Endothelial cell of umbilical vein (primary cell): Measurements from ENCODE around the gene GABARAPL2. TPM values are rescaled to one million over a fixed set of nuclear protein-coding genes. Genes with fewer than 3 reads are reported as not detected.

Source experiments
- BruUV-seq: library from RNA; stranded (reverse); fragments of 400-500 nt; replicated peaks from 2 replicates; lab custom pipeline; 2021; lab: Mats Ljungman, UMichigan
- CTCF ChIA-PET: fragments of 300-600, 350-600 bp; sonication (Branson Sonifier 250); formaldehyde crosslinking; loops from one replicate; lab custom pipeline; 2021; ENCODE audit warnings: antibody characterized with exemption, inconsistent platforms; lab: Charles Lee
- POLR2A ChIA-PET: fragments of 300-600, 350-600 bp; sonication (Branson Sonifier 250); formaldehyde crosslinking; loops from one replicate; lab custom pipeline; 2021; ENCODE audit warnings: antibody characterized with exemption, inconsistent platforms; lab: Charles Lee
- DNase-seq: peaks from one replicate; pipeline ENCODE4 v3.0.0-alpha.2; 2011; ENCODE audit warnings: low read depth, low spot score
- FAIRE-seq: peaks from 2 replicates; lab custom pipeline; 2011; peaks lifted over from hg19 to GRCh38; lab: Jason Lieb, UNC
- H2AFZ ChIP-seq: 2 replicates; pipeline ENCODE4 v1.6.0; 2012; ENCODE audit warnings: low read depth, low read length, control low read depth, inconsistent platforms
- H3K27ac ChIP-seq: 2 replicates; pipeline ENCODE4 v1.5.1; 2011; ENCODE audit warnings: low read depth, mild to moderate bottlenecking, control low read depth, low read length, moderate library complexity; ENCODE audit not compliant: insufficient read depth
- H3K27me3 ChIP-seq, 2 experiments: 2 replicates each; pipeline versions ENCODE4 v1.6.0 to v1.6.1; 2011; ENCODE audit warnings: low read length in 2 of 2, mixed read lengths in 1 of 2; ENCODE audit not compliant: control insufficient read depth in 2 of 2, insufficient read depth in 2 of 2
- H3K36me3 ChIP-seq, 2 experiments: 2 replicates in 1 of 2; 3 replicates in 1 of 2; pipeline ENCODE4 v1.5.1; 2011; ENCODE audit warnings: low read length in 2 of 2, mild to moderate bottlenecking in 1 of 2, moderate library complexity in 1 of 2; ENCODE audit not compliant: control insufficient read depth in 2 of 2, insufficient read depth in 2 of 2; ENCODE audit errors: extremely low read depth in 1 of 2
- H3K4me1 ChIP-seq: 3 replicates; pipeline ENCODE4 v1.5.1; 2011; ENCODE audit warnings: mild to moderate bottlenecking, low read length; ENCODE audit not compliant: control insufficient read depth, insufficient read depth; ENCODE audit errors: extremely low read depth
- H3K4me2 ChIP-seq: 2 replicates; pipeline ENCODE4 v1.6.1; 2011; ENCODE audit warnings: low read length, control low read depth, mixed read lengths; ENCODE audit not compliant: insufficient read depth
- H3K4me3 ChIP-seq, 3 experiments: fragments of 200-600 bp in 1 of 3; sonication (generic), shearing (Covaris generic) in 1 of 3; replicated peaks in 1 of 3; 2 replicates each; pipeline ENCODE4 v1.5.1; 2011 to 2016; ENCODE audit warnings: control low read depth in 3 of 3, low read length in 3 of 3, mild to moderate bottlenecking in 2 of 3, inconsistent platforms in 1 of 3, low read depth in 1 of 3, moderate library complexity in 1 of 3; ENCODE audit not compliant: insufficient read depth in 1 of 3
- H3K79me2 ChIP-seq: 2 replicates; pipeline ENCODE4 v1.6.0; 2012; ENCODE audit warnings: low read length, inconsistent platforms; ENCODE audit not compliant: control insufficient read depth, insufficient read depth
- H3K9ac ChIP-seq: replicated peaks from 2 replicates; pipeline ENCODE3; 2011; ENCODE audit warnings: low read length, control low read depth; ENCODE audit not compliant: insufficient read depth; ENCODE audit errors: extremely low read depth
- H3K9me1 ChIP-seq: replicated peaks from 3 replicates; pipeline ENCODE4 v1.6.0; 2011; ENCODE audit warnings: mild to moderate bottlenecking, low read length; ENCODE audit not compliant: control insufficient read depth, insufficient read depth; ENCODE audit errors: extremely low read depth
- H3K9me3 ChIP-seq: replicated peaks from 2 replicates; pipeline ENCODE4 v1.5.1; 2012; ENCODE audit warnings: low read length, inconsistent platforms; ENCODE audit not compliant: control insufficient read depth, insufficient read depth
- H4K20me1 ChIP-seq: replicated peaks from 2 replicates; pipeline ENCODE3; 2011; ENCODE audit warnings: mild to moderate bottlenecking, low read length; ENCODE audit not compliant: control insufficient read depth, insufficient read depth; ENCODE audit errors: extremely low read depth
- EZH2 ChIP-seq: IDR thresholded peaks from 2 replicates; pipeline ENCODE4 v1.6.1; 2012; ENCODE audit warnings: borderline replicate concordance, low read depth, mild to moderate bottlenecking, moderate library complexity, low read length, inconsistent platforms; ENCODE audit not compliant: severe bottlenecking
- FOS ChIP-seq: IDR thresholded peaks from 2 replicates; pipeline ENCODE4 v1.6.1; 2011; ENCODE audit warnings: mild to moderate bottlenecking, low read length, moderate library complexity, borderline replicate concordance; ENCODE audit not compliant: insufficient read depth
- GATA2 ChIP-seq: IDR thresholded peaks from 2 replicates; pipeline ENCODE4 v1.7.0; 2011; ENCODE audit warnings: low read depth, mild to moderate bottlenecking, moderate library complexity, mixed read lengths, low read length; ENCODE audit not compliant: insufficient read length, insufficient read depth
- JUN ChIP-seq: IDR thresholded peaks from 2 replicates; pipeline ENCODE4 v1.6.1; 2011; ENCODE audit warnings: borderline replicate concordance, low read depth; ENCODE audit not compliant: insufficient read length, insufficient read depth
- MYC ChIP-seq: IDR thresholded peaks from one replicate; pipeline ENCODE4 v1.6.1; 2011; ENCODE audit warnings: mild to moderate bottlenecking, low read depth, low read length
- POLR2A ChIP-seq: IDR thresholded peaks from 2 replicates; pipeline ENCODE4 v1.6.1; 2012; ENCODE audit warnings: low read depth, mild to moderate bottlenecking, control low read depth, low read length
- POLR2AphosphoS5 ChIP-seq: IDR thresholded peaks from 2 replicates; pipeline ENCODE4 v1.6.1; 2012; ENCODE audit warnings: low read depth, mild to moderate bottlenecking, control low read depth, low read length, moderate library complexity; ENCODE audit not compliant: insufficient read depth
- dilution Hi-C: fragments of 300-500 bp; cut with MboI; formaldehyde crosslinking; loops from one replicate; pipeline ENCODE4 v1.15.0; 2019; ENCODE audit warnings: low sequenced_read_pairs; ENCODE audit not compliant: extremely low pct_ligation_motif_present
- intact Hi-C: fragments of 100-400 bp; cut with micrococcal nuclease; formaldehyde crosslinking; loops from one replicate; pipeline ENCODE4 v1.10.0; 2022
- polyA plus RNA-seq, 4 experiments: library from polyadenylated mRNA; depleted of rRNA in 3 of 4; stranded (reverse) in 3 of 4; unstranded in 1 of 4; fragments of >200 nt; gene quantifications; 2 replicates each; pipeline versions ENCODE4 v1.2.1 to v1.2.3, GENCODE V29; 2011 to 2012; ENCODE audit warnings: missing spikeins in 1 of 4
- total RNA-seq: library from RNA; stranded (reverse); gene quantifications from 2 replicates; pipeline ENCODE4 v1.2.3, GENCODE V29; 2021
- TF ChIP-seq, protein P1 (sequence below): IDR thresholded peaks from 2 replicates; pipeline ENCODE4 v1.6.1; 2011; ENCODE audit not compliant: insufficient read depth, insufficient read length
- TF ChIP-seq, protein P2 (sequence below), 2 donors: IDR thresholded peaks; 1 replicate in 1 of 2; 2 replicates in 1 of 2; pipeline ENCODE4 v1.5.1; 2011; ENCODE audit warnings: low read length in 2 of 2, mild to moderate bottlenecking in 2 of 2, moderate library complexity in 2 of 2, control low read depth in 1 of 2, inconsistent platforms in 1 of 2, low read depth in 1 of 2; ENCODE audit not compliant: insufficient read depth in 1 of 2; ENCODE audit errors: extremely low read depth in 1 of 2

Gene GABARAPL2
- total and polyA plus RNA-seq, 2 donors (not counting 3 experiments of a cell fraction or from before 2014, with no cell fraction given), result 77.9 to 84.5 TPM

DNA sequence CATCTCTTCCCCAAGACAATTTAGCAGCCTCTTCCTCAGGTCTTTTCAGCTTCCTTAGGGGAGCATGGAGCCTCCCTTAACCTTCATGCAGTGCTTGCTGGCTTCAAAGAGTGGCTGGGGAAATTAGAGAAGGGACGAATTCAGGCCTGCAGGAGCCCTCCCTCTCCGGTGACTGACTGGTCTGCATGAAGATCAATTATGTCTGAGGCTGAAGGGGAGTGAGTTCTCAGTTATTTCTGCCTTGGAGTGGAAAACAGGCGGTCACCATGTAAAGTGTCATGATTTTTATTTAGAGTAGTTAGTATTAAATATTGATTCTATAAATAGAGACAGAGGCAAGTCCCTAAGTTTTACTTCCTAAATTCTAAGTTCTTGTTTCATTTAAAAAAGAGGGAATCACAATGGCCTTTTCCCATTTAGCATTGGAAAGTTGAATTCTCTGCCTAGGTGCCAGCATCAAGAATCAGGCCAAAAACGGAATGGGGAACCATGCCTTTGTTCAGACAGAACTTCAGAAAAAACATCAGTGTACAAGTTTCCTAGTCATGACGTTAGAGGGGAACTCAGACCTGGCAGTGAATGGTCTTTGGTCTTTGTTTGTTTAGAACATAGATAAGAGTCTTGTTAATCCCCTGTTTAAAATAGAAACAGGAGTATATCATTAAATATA is 4.4 kb downstream of the GABARAPL2 start:
- Histone ChIP-seq H3K27ac (no peak overlapping the region), H3K9me3 (no peaks in the 10 kb centered on the region), H3K36me3 (peaks cover 25 to 32% of the 10 kb centered on the region in 2 experiments), H4K20me1 (no peaks in the 10 kb centered on the region), H3K9me1 (no peaks in the 10 kb centered on the region), H3K9ac (no peak overlapping the region), H3K4me1 (peaks cover 9% of the 10 kb centered on the region), H3K79me2 (peaks cover 13% of the 10 kb centered on the region), H3K4me3 (no peak overlapping the region), H3K27me3 (no peaks in the 10 kb centered on the region), H3K4me2 (no peak overlapping the region), H2AFZ (no peak overlapping the region)
- no TSS peak for BruUV-seq
- intact Hi-C loops, result no loop called here
- dilution Hi-C loops, result no loop called here
- ChIA-PET POLR2A (no interaction called here), CTCF (interaction anchor here (1.3 kb wide), 1 partner anchor 51 kb away, joined by 3 read pairs; no protein-coding TSS in a partner anchor)
- FAIRE-seq, result peak; percentile 21
- TF ChIP-seq EZH2 (no peak), FOS (no peak), MYC (no peak), POLR2A (no peak), POLR2AphosphoS5 (no peak), GATA2 (no peak), JUN (no peak)
- TF ChIP-seq, protein P1, sequence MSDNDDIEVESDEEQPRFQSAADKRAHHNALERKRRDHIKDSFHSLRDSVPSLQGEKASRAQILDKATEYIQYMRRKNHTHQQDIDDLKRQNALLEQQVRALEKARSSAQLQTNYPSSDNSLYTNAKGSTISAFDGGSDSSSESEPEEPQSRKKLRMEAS, result no peak
- TF ChIP-seq, protein P2, sequence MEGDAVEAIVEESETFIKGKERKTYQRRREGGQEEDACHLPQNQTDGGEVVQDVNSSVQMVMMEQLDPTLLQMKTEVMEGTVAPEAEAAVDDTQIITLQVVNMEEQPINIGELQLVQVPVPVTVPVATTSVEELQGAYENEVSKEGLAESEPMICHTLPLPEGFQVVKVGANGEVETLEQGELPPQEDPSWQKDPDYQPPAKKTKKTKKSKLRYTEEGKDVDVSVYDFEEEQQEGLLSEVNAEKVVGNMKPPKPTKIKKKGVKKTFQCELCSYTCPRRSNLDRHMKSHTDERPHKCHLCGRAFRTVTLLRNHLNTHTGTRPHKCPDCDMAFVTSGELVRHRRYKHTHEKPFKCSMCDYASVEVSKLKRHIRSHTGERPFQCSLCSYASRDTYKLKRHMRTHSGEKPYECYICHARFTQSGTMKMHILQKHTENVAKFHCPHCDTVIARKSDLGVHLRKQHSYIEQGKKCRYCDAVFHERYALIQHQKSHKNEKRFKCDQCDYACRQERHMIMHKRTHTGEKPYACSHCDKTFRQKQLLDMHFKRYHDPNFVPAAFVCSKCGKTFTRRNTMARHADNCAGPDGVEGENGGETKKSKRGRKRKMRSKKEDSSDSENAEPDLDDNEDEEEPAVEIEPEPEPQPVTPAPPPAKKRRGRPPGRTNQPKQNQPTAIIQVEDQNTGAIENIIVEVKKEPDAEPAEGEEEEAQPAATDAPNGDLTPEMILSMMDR (IDR thresholded peaks at IDR 0.05; ENCODE audit: extremely low read depth in 1 of 2, insufficient read depth in 1 of 2, low read depth in 1 of 2, low read length in 2 of 2), result no peak
- DNase-seq, result no peak
